HCT116 (cell line): ENCODE data around the gene CYSLTR2. TPM values are rescaled to one million over a fixed set of nuclear protein-coding genes. Genes with fewer than 3 reads are reported as not detected.

Source experiments
- ATAC-seq: fragments of 200-7000 bp; cut with Tn5 transposase; 2 replicates; pipeline ENCODE4 v1.9.1; 2020; ENCODE audit warnings: mild to moderate bottlenecking, moderate library complexity
- BruUV-seq: library from RNA; stranded (reverse); fragments of 400-500 nt; replicated peaks from 2 replicates; lab custom pipeline; 2021; lab: Mats Ljungman, UMichigan
- CTCF ChIA-PET: fragments of 300-600 bp; sonication (Branson Sonifier 250); formaldehyde crosslinking; loops from one replicate; lab custom pipeline; 2021; ENCODE audit warnings: antibody characterized with exemption; lab: Charles Lee
- POLR2A ChIA-PET: fragments of 300-600, 350-600 bp; sonication (Branson Sonifier 250); formaldehyde crosslinking; loops from one replicate; lab custom pipeline; 2021; ENCODE audit warnings: antibody characterized with exemption; lab: Charles Lee
- RAD21 ChIA-PET, 2 experiments: fragments of 300-600 bp; sonication (Branson Sonifier 250); formaldehyde crosslinking; loops; one replicate each; lab custom pipeline; 2023; ENCODE audit warnings: low total read pairs in 2 of 2; ENCODE audit not compliant: uncharacterized antibody in 2 of 2, unreplicated experiment in 2 of 2, low non-redundant PET in 1 of 2; lab: Charles Lee
- DNase-seq: peaks from one replicate; pipeline ENCODE4 v3.0.0-alpha.2; 2010; ENCODE audit warnings: low read depth, low spot score
- H2AFZ ChIP-seq: fragments of 200-600 bp; shearing (Covaris generic), sonication (generic); 2 replicates; pipeline ENCODE4 v1.6.1; 2017; ENCODE audit warnings: low read depth, mixed run types, mixed read lengths, antibody characterized with exemption, low read length; ENCODE audit not compliant: poor library complexity, severe bottlenecking
- H3K27ac ChIP-seq: 2 replicates; pipeline ENCODE4 v1.5.1; 2012; ENCODE audit warnings: low read depth, low read length
- H3K27me3 ChIP-seq: fragments of 200-600 bp; sonication (generic); 2 replicates; pipeline ENCODE4 v1.6.1; 2016; ENCODE audit warnings: mixed run types, low read length, mixed read lengths; ENCODE audit not compliant: insufficient read depth
- H3K36me3 ChIP-seq, 2 experiments: fragments of 200-500 bp in 1 of 2; fragments of 200-600 bp in 1 of 2; sonication (Bioruptor generic) in 1 of 2; sonication (generic) in 1 of 2; 2 replicates each; pipeline versions ENCODE4 v1.5.1 to v1.6.1; 2014 to 2016; ENCODE audit warnings: low read length in 2 of 2, inconsistent platforms in 1 of 2, mixed read lengths in 1 of 2, mixed run types in 1 of 2; ENCODE audit not compliant: insufficient read depth in 2 of 2, control insufficient read depth in 1 of 2
- H3K4me1 ChIP-seq, 2 experiments: fragments of 200-600 bp in 1 of 2; sonication (generic) in 1 of 2; 2 replicates each; pipeline versions ENCODE4 v1.5.1 to v1.6.1; 2012 to 2017; ENCODE audit warnings: low read length in 2 of 2, inconsistent platforms in 1 of 2, mild to moderate bottlenecking in 1 of 2, mixed read lengths in 1 of 2, mixed run types in 1 of 2, moderate library complexity in 1 of 2; ENCODE audit not compliant: insufficient read depth in 2 of 2, control insufficient read depth in 1 of 2
- H3K4me2 ChIP-seq: fragments of 200-600 bp; sonication (generic); 2 replicates; pipeline ENCODE4 v1.6.1; 2017; ENCODE audit warnings: mixed run types, low read length, mixed read lengths
- H3K4me3 ChIP-seq, 2 experiments: fragments of 200-600 bp in 1 of 2; sonication (generic) in 1 of 2; replicated peaks in 1 of 2; 2 replicates each; pipeline ENCODE4 v1.5.1; 2011 to 2016; ENCODE audit warnings: low read length in 2 of 2, control low read depth in 1 of 2, low read depth in 1 of 2, mild to moderate bottlenecking in 1 of 2, mixed read lengths in 1 of 2, mixed run types in 1 of 2
- H3K79me2 ChIP-seq: fragments of 200-600 bp; sonication (generic); 2 replicates; pipeline ENCODE4 v1.6.1; 2017; ENCODE audit warnings: mild to moderate bottlenecking, mixed run types, low read length, moderate library complexity, mixed read lengths; ENCODE audit not compliant: insufficient read depth
- H3K9ac ChIP-seq: fragments of 200-600 bp; sonication (generic); 2 replicates; pipeline ENCODE4 v1.6.1; 2016; ENCODE audit warnings: low read length, mixed read lengths
- H3K9me2 ChIP-seq: fragments of 200-600 bp; sonication (generic), shearing (Covaris generic); 2 replicates; pipeline ENCODE4 v1.6.1; 2017; ENCODE audit warnings: mixed run types, mild to moderate bottlenecking, moderate library complexity; ENCODE audit not compliant: insufficient read depth
- H3K9me3 ChIP-seq, 2 experiments: fragments of 200-500 bp in 1 of 2; fragments of 200-600 bp in 1 of 2; sonication (Bioruptor generic) in 1 of 2; sonication (generic) in 1 of 2; 2 replicates each; pipeline ENCODE4 v1.6.1; 2014 to 2017; ENCODE audit warnings: low read length in 2 of 2, mixed read lengths in 2 of 2, inconsistent platforms in 1 of 2, low read depth in 1 of 2, mild to moderate bottlenecking in 1 of 2, mixed run types in 1 of 2, moderate library complexity in 1 of 2; ENCODE audit not compliant: control insufficient read depth in 1 of 2, insufficient read depth in 1 of 2
- H4K20me1 ChIP-seq: fragments of 200-600 bp; sonication (generic), shearing (Covaris generic); 2 replicates; pipeline ENCODE4 v1.6.1; 2017; ENCODE audit warnings: mixed run types, mild to moderate bottlenecking, moderate library complexity; ENCODE audit not compliant: insufficient read depth
- CBX3 ChIP-seq: IDR thresholded peaks from 2 replicates; pipeline ENCODE4 v1.6.1; 2012; ENCODE audit warnings: low read depth
- CTCF ChIP-seq, 3 experiments: fragments of 200-600 bp in 1 of 3; sonication (generic) in 1 of 3; IDR thresholded peaks in 2 of 3; conservative IDR thresholded peaks in 1 of 3; 2 replicates each; pipeline ENCODE4 v1.5.1; 2012 to 2017; ENCODE audit warnings: low read depth in 2 of 3, low read length in 2 of 3, antibody characterized with exemption in 1 of 3, borderline replicate concordance in 1 of 3, control low read depth in 1 of 3, mild to moderate bottlenecking in 1 of 3, mixed read lengths in 1 of 3, mixed run types in 1 of 3, moderate library complexity in 1 of 3; ENCODE audit not compliant: insufficient read depth in 1 of 3
- ELF1 ChIP-seq: IDR thresholded peaks from 2 replicates; pipeline ENCODE4 v1.6.1; 2012; ENCODE audit warnings: low read depth, borderline replicate concordance
- RAD21 ChIP-seq: IDR thresholded peaks from 2 replicates; pipeline ENCODE4 v1.6.1; 2012; ENCODE audit warnings: low read depth, mild to moderate bottlenecking
- REST ChIP-seq: IDR thresholded peaks from 2 replicates; pipeline ENCODE4 v1.6.1; 2012; ENCODE audit warnings: low read depth
- SP1 ChIP-seq: IDR thresholded peaks from 2 replicates; pipeline ENCODE4 v1.6.1; 2012; ENCODE audit warnings: low read depth
- ZFX ChIP-seq: fragments of 450-650 bp; IDR thresholded peaks from 2 replicates; pipeline ENCODE4 v1.6.1; 2017
- ZNF274 ChIP-seq: fragments of 200-500 bp; sonication (Bioruptor generic); IDR thresholded peaks from 2 replicates; pipeline ENCODE4 v1.6.1; 2014; ENCODE audit warnings: mild to moderate bottlenecking, low read depth, low read length, inconsistent platforms
- intact Hi-C: fragments of 100-400 bp; cut with micrococcal nuclease; formaldehyde crosslinking; loops from 2 replicates; pipeline ENCODE4 v1.10.0; 2022
- total RNA-seq: library from RNA; stranded (reverse); gene quantifications from one replicate; pipeline ENCODE4 v1.2.1, GENCODE V29; 2021; ENCODE audit not compliant: unreplicated experiment
- TF ChIP-seq, protein P1 (sequence below): IDR thresholded peaks from 2 replicates; pipeline ENCODE4 v1.6.1; 2012

CYSLTR2 gene
- total RNA-seq, 1 experiment from 2014 or later = not detected

DNA sequence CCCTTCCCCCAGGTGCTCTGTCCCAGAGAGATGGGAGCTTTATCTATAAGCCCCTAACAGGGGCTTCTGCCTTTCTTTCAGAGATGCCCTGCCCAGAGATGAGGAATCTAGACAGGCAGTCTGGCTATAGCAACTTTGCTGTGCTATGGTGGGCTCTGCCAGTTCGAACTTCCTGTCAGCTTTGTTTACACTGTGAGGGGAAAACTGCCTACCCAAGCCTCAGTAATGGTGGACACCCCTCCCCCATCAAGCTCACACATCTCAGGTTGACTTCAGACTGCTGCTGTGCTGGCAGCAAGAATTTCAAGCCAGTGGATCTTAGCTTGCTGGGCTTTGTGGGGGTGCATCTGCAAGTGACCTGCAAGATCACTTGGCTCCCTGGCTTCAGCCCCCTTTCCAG is 21.5 kb downstream of the CYSLTR2 start:
- no peak overlapping the region for H3K9ac ChIP-seq

More for the DNA sequence above, 21.5 kb downstream of the CYSLTR2 start:
- Histone ChIP-seq H3K4me1 (no peaks in the 10 kb centered on the region), H4K20me1 (no peaks in the 10 kb centered on the region), H3K79me2 (no peaks in the 10 kb centered on the region), H3K4me2 (no peak overlapping the region), H3K27ac (no peak overlapping the region), H3K9me3 (no peaks in the 10 kb centered on the region; a peak in 1 of 4 replicates), H3K9me2 (no peaks in the 10 kb centered on the region), H3K36me3 (no peaks in the 10 kb centered on the region), H3K4me3 (no peak overlapping the region), H3K27me3 (peaks cover 24% of the 10 kb centered on the region; the same call in 1 of the 2 replicates), H2AFZ (no peak overlapping the region)
- ChIA-PET CTCF (no interaction called here), RAD21 (no interaction called here), POLR2A (no interaction called here)
- intact Hi-C loops = no loop called here
- DNase-seq (no peak), ATAC-seq (no peak)
- TF ChIP-seq ZNF274 (no peak), RAD21 (no peak), SP1 (no peak), CBX3 (no peak), ZFX (no peak), ELF1 (no peak), REST (no peak), CTCF (IDR thresholded peaks at IDR 0.05 in 2 of 3, conservative IDR thresholded peaks at IDR 0.05 in 1 of 3; ENCODE audit: borderline replicate concordance in 1 of 3, insufficient read depth in 1 of 3, low read depth in 2 of 3, low read length in 2 of 3) (no peak)
- TF ChIP-seq, protein P1, sequence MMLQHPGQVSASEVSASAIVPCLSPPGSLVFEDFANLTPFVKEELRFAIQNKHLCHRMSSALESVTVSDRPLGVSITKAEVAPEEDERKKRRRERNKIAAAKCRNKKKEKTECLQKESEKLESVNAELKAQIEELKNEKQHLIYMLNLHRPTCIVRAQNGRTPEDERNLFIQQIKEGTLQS = no peak
- BruUV-seq = no TSS peak
